ENCODE results near the gene SEMA6A. TPM values are rescaled to one million over a fixed set of nuclear protein-coding genes. Genes with fewer than 3 reads are reported as not detected.

Gene SEMA6A
- total RNA-seq, 1 donor from 2014 or later: 89.9 TPM

DNA sequence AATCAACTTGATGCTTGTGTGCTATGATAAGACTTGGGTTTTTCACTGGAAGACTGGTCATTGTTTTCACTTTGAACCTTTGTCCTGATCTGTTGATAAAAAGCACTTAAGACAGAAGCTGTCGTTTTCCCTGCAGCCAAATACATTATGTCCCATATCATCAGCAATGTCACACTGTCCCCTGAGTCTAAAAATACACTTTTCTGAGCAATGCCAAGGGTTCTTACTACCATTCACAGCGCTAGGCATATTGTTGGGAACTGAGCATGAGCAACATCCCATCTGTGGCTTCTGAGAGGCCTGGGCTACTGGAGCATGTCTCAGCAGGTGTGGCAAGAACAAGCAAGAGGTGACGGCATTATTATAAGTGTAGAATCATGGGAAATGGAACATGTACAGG lies 81.8 kb downstream of the SEMA6A start:
- peaks cover 56% of the 10 kb centered on the region for H3K36me3 Mint-ChIP-seq (ENCODE audit: insufficient read depth)
- no peaks in the 10 kb centered on the region for H3K9me3 Mint-ChIP-seq (ENCODE audit: low read depth)
- TF ChIP-seq, protein P1, sequence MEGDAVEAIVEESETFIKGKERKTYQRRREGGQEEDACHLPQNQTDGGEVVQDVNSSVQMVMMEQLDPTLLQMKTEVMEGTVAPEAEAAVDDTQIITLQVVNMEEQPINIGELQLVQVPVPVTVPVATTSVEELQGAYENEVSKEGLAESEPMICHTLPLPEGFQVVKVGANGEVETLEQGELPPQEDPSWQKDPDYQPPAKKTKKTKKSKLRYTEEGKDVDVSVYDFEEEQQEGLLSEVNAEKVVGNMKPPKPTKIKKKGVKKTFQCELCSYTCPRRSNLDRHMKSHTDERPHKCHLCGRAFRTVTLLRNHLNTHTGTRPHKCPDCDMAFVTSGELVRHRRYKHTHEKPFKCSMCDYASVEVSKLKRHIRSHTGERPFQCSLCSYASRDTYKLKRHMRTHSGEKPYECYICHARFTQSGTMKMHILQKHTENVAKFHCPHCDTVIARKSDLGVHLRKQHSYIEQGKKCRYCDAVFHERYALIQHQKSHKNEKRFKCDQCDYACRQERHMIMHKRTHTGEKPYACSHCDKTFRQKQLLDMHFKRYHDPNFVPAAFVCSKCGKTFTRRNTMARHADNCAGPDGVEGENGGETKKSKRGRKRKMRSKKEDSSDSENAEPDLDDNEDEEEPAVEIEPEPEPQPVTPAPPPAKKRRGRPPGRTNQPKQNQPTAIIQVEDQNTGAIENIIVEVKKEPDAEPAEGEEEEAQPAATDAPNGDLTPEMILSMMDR (IDR thresholded peaks at IDR 0.05; ENCODE audit: unreplicated experiment): no peak
- no peak overlapping the region for H3K4me3 Mint-ChIP-seq (ENCODE audit: low read depth)
- H3K27me3 Mint-ChIP-seq: no peaks in the 10 kb centered on the region
- peaks cover 25% of the 10 kb centered on the region for H3K4me1 Mint-ChIP-seq (ENCODE audit: low read depth)
- H3K27ac Mint-ChIP-seq: peak overlapping the region; percentile 57
- no peak for DNase-seq (ENCODE audit: low spot score, unreplicated experiment)

DNA sequence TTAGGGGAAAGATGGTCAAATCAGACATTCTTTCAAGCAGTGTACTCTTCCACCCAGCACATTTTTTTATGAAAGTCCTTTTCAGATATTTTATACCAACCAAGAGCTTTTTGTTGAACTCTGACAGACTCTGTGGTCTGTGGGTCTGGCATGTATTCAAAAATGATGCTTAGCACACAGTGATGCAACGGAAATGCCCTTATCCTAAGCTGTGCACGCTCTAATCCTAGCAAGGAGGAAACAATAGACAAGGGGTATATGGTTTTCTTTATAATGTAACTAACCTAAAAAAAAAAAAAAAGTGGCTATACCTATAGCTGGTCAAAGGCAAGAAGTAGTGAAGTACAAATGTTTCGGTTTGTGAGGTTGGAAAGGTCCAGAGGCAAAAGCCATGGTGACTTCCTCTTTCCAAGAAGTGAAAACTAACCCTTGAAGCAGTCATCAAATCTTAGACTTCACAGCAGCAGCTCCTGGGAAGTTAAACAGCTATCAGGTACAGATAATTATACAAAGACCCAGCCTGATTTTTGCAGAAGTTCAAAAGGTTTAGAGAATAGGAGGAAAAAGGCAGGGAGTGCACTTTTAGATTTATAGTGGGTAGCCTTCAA lies 82.5 kb downstream of the SEMA6A start:
- no peak for DNase-seq (ENCODE audit: low spot score, unreplicated experiment)
- TF ChIP-seq, protein P1 (IDR thresholded peaks at IDR 0.05; ENCODE audit: unreplicated experiment): no peak
- no peaks in the 10 kb centered on the region for H3K27me3 Mint-ChIP-seq
- H3K4me3 Mint-ChIP-seq (ENCODE audit: low read depth): no peak overlapping the region
- no peaks in the 10 kb centered on the region for H3K9me3 Mint-ChIP-seq (ENCODE audit: low read depth)
- H3K36me3 Mint-ChIP-seq (ENCODE audit: insufficient read depth): peaks cover 58% of the 10 kb centered on the region
- H3K27ac Mint-ChIP-seq: no peak overlapping the region
- peaks cover 25% of the 10 kb centered on the region for H3K4me1 Mint-ChIP-seq (ENCODE audit: low read depth)

DNA sequence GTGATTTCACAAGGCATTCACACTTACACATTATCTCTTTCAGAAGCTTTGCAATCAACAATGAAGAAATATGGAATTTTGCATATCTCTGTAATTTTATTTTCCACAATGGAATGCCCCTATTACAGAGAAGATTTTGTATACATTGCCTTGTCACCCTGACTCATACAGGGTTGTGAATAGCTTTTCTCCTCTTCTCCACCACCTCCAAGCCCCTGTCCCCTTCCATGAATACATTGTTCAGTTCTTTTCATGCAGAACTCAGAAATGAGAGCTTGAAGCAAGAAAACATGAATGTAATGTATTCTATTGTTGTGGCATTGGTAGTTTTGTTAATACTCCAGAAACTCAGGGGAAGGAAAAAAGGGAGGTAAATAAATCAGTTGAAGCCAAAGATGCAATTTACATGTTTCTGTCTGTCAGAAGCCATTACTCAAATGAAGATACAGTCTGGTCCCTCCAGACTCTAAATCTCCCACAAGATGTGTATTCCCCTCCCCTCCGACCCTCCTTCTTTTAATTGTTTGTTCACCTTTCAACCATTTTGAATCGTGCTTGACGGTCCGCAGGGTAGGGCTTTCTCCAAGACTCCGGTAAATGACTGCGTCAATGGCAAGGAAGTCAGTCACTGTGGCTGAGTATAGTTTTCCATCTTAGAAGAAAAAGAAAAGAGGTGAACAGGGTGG lies 86.1 kb downstream of the SEMA6A start:
- DNase-seq (ENCODE audit: low spot score, unreplicated experiment): no peak
- Mint-ChIP-seq H3K36me3 (ENCODE audit: insufficient read depth) (peaks cover 54% of the 10 kb centered on the region), H3K4me3 (ENCODE audit: low read depth) (no peak overlapping the region), H3K27ac (no peak overlapping the region), H3K27me3 (no peaks in the 10 kb centered on the region), H3K4me1 (ENCODE audit: low read depth) (peaks cover 12% of the 10 kb centered on the region), H3K9me3 (ENCODE audit: low read depth) (no peaks in the 10 kb centered on the region)
- TF ChIP-seq, protein P1 (IDR thresholded peaks at IDR 0.05; ENCODE audit: unreplicated experiment): no peak

DNA sequence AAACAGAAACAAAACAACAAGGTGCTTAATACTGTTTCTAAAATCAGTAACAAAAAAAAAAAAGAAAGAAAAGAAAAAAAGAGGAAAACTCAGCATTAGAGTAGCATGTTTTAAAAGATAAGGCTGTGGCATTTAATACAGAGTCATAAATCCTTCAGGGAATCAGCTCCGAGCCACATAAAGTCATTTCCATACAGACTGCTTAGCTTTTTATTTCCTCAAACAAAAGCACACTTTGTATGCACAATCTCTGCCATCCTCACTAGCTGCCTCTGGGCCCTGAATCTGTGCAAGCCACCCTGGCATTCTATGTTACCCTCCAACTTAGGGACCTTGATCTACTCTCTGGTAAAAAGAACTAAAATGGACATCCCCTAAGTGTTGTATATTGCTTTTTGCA lies 87.6 kb downstream of the SEMA6A start:
- DNase-seq (ENCODE audit: low spot score, unreplicated experiment): no peak
- no peak overlapping the region for H3K27ac Mint-ChIP-seq
- TF ChIP-seq, protein P1 (IDR thresholded peaks at IDR 0.05; ENCODE audit: unreplicated experiment): no peak
- H3K27me3 Mint-ChIP-seq: no peaks in the 10 kb centered on the region
- no peaks in the 10 kb centered on the region for H3K9me3 Mint-ChIP-seq (ENCODE audit: low read depth)
- no peak overlapping the region for H3K4me3 Mint-ChIP-seq (ENCODE audit: low read depth)
- H3K36me3 Mint-ChIP-seq (ENCODE audit: insufficient read depth): peaks cover 61% of the 10 kb centered on the region
- H3K4me1 Mint-ChIP-seq (ENCODE audit: low read depth): peaks cover 9% of the 10 kb centered on the region

DNA sequence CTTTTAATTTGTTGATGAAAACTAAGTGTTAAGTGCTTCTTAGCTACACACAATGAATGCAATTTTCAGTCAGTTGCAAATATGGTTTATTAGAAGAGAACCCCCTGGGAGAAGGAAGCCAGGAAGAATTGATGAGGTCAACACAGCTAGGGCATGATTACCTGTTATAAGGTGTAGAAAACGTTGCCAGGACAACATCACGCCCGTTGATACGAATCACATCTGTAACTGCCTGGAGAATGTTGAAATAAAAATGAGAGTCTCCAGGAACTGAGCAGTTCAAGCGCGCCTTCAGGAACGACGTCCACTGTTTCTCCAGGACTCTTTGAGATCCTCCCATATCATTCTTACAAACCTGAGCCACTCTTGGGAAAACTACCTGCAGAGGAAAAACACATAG lies 88.0 kb downstream of the SEMA6A start:
- H3K27ac Mint-ChIP-seq: peak overlapping the region; percentile 9
- no peak for DNase-seq (ENCODE audit: low spot score, unreplicated experiment)

More for the DNA sequence above, 88.0 kb downstream of the SEMA6A start:
- TF ChIP-seq, protein P1 (IDR thresholded peaks at IDR 0.05; ENCODE audit: unreplicated experiment): no peak
- Mint-ChIP-seq H3K4me1 (ENCODE audit: low read depth) (peaks cover 9% of the 10 kb centered on the region), H3K36me3 (ENCODE audit: insufficient read depth) (peaks cover 60% of the 10 kb centered on the region), H3K4me3 (ENCODE audit: low read depth) (no peak overlapping the region), H3K27me3 (no peaks in the 10 kb centered on the region), H3K9me3 (ENCODE audit: low read depth) (no peaks in the 10 kb centered on the region)

All from progenitor cell of endocrine pancreas (in vitro differentiated cells).